HepG2 (cell line): Measurements from ENCODE around the gene PRKCE. TPM values are rescaled to one million over a fixed set of nuclear protein-coding genes. Genes with fewer than 3 reads are reported as not detected.

Experiments used
- ATAC-seq: fragments of 200-7000 bp; cut with Tn5 transposase; 3 replicates; pipeline ENCODE4 v1.9.1; 2020; ENCODE audit warnings: mild to moderate bottlenecking, moderate library complexity
- BruUV-seq: library from RNA; stranded (reverse); fragments of 400-500 nt; replicated peaks from 2 replicates; lab custom pipeline; 2021; lab: Mats Ljungman, UMichigan
- CTCF ChIA-PET: fragments of 300-600 bp; formaldehyde crosslinking; extraction: SDS; loops from one replicate; lab custom pipeline; 2021; ENCODE audit warnings: low total read pairs, inconsistent platforms, low intra/inter-chr PET ratio; lab: Yijun Ruan, JAX
- POLR2A ChIA-PET: fragments of 350-600 bp; sonication (Branson Sonifier 250); formaldehyde crosslinking; loops from one replicate; lab custom pipeline; 2020; ENCODE audit warnings: antibody characterized with exemption, inconsistent platforms; lab: Yijun Ruan, JAX
- DNase-seq: peaks from one replicate; pipeline ENCODE4 v3.0.0-alpha.2; 2015; ENCODE audit warnings: low spot score
- FAIRE-seq: peaks from 3 replicates; lab custom pipeline; 2011; peaks lifted over from hg19 to GRCh38; lab: Jason Lieb, UNC
- H2AFZ ChIP-seq: one replicate; pipeline ENCODE4 v1.6.1; 2011; ENCODE audit warnings: low read length, inconsistent platforms
- H3K27ac ChIP-seq: fragments of 300-600 bp; 3 replicates; pipeline ENCODE4 v1.8.0; 2011; ENCODE audit warnings: mixed run types, mild to moderate bottlenecking, mixed read lengths, low read length, inconsistent platforms; ENCODE audit not compliant: insufficient read depth; ENCODE audit errors: extremely low read length
- H3K27me3 ChIP-seq, 2 experiments: fragments of 200-600 bp in 1 of 2; 2 replicates in 1 of 2; 3 replicates in 1 of 2; pipeline versions ENCODE4 v1.6.0 to v1.8.0; 2011; ENCODE audit warnings: low read length in 2 of 2, mild to moderate bottlenecking in 2 of 2, moderate library complexity in 2 of 2, inconsistent platforms in 1 of 2; ENCODE audit not compliant: insufficient read depth in 2 of 2, control insufficient read depth in 1 of 2
- H3K36me3 ChIP-seq, 2 experiments: fragments of 200-600 bp in 1 of 2; replicated peaks in 1 of 2; 2 replicates in 1 of 2; 3 replicates in 1 of 2; pipeline versions ENCODE4 v1.5.1 to v1.8.0; 2011; ENCODE audit warnings: low read length in 2 of 2, inconsistent platforms in 1 of 2; ENCODE audit not compliant: insufficient read depth in 2 of 2, control insufficient read depth in 1 of 2
- H3K4me1 ChIP-seq: 2 replicates; pipeline ENCODE4 v1.5.1; 2012; ENCODE audit warnings: low read length, inconsistent platforms; ENCODE audit not compliant: insufficient read depth
- H3K4me2 ChIP-seq: 2 replicates; pipeline ENCODE4 v1.6.0; 2011; ENCODE audit warnings: low read depth, low read length, inconsistent platforms
- H3K4me3 ChIP-seq, 3 experiments: fragments of 200-600 bp in 1 of 3; sonication (generic), shearing (Covaris generic) in 1 of 3; replicated peaks in 1 of 3; 2 replicates each; pipeline ENCODE4 v1.5.1; 2011 to 2016; ENCODE audit warnings: low read length in 3 of 3, inconsistent platforms in 2 of 3, low read depth in 2 of 3, mild to moderate bottlenecking in 2 of 3, control low read depth in 1 of 3, mixed read lengths in 1 of 3; ENCODE audit not compliant: insufficient read depth in 1 of 3
- H3K79me2 ChIP-seq: one replicate; pipeline ENCODE4 v1.6.1; 2011; ENCODE audit warnings: low read length, inconsistent platforms; ENCODE audit not compliant: insufficient read depth
- H3K9ac ChIP-seq: 2 replicates; pipeline ENCODE4 v1.6.0; 2011; ENCODE audit warnings: mild to moderate bottlenecking, low read depth, low read length, inconsistent platforms; ENCODE audit not compliant: insufficient read depth
- H3K9me3 ChIP-seq: 2 replicates; pipeline ENCODE4 v1.5.1; 2012; ENCODE audit warnings: mild to moderate bottlenecking, low read length
- H4K20me1 ChIP-seq: 2 replicates; pipeline ENCODE4 v1.6.0; 2011; ENCODE audit warnings: inconsistent platforms, mild to moderate bottlenecking, low read length, moderate library complexity; ENCODE audit not compliant: insufficient read depth
- GLI4 ChIP-seq: sonication (generic); formaldehyde crosslinking; IDR thresholded peaks from 2 replicates; pipeline ENCODE4 v1.5.1; 2020; ENCODE audit warnings: missing genetic modification reagents, mild to moderate bottlenecking, moderate library complexity, borderline replicate concordance
- RELA ChIP-seq: sonication (generic); formaldehyde crosslinking; IDR thresholded peaks from 2 replicates; pipeline ENCODE4 v1.4.0; 2020; ENCODE audit warnings: missing genetic modification reagents
- SIN3B ChIP-seq: fragments of 150-350 bp; IDR thresholded peaks from 2 replicates; pipeline ENCODE4 v1.6.1; 2014; ENCODE audit warnings: low read length
- XBP1 ChIP-seq: sonication (generic); formaldehyde crosslinking; IDR thresholded peaks from 2 replicates; pipeline ENCODE4 v1.5.0; 2020; ENCODE audit warnings: missing genetic modification reagents
- ZNF264 ChIP-seq: sonication (generic); formaldehyde crosslinking; IDR thresholded peaks from 2 replicates; pipeline ENCODE4 v1.4.0; 2020; ENCODE audit warnings: missing genetic modification reagents
- ZNF280D ChIP-seq: sonication (generic); formaldehyde crosslinking; IDR thresholded peaks from 2 replicates; pipeline ENCODE4 v1.5.1; 2020; ENCODE audit warnings: mild to moderate bottlenecking, missing genetic modification reagents
- ZNF333 ChIP-seq: sonication (generic); formaldehyde crosslinking; IDR thresholded peaks from 2 replicates; pipeline ENCODE4 v1.4.0; 2020; ENCODE audit warnings: mild to moderate bottlenecking, missing genetic modification reagents, borderline replicate concordance
- ZNF567 ChIP-seq: sonication (generic); formaldehyde crosslinking; IDR thresholded peaks from 2 replicates; pipeline ENCODE4 v1.8.1; 2023; ENCODE audit warnings: mild to moderate bottlenecking, missing genetic modification reagents, borderline replicate concordance
- ZNF652 ChIP-seq: IDR thresholded peaks from 2 replicates; pipeline ENCODE4 v1.6.1; 2016; ENCODE audit warnings: low read depth, borderline replicate concordance
- ZSCAN30 ChIP-seq: sonication (generic); formaldehyde crosslinking; IDR thresholded peaks from 2 replicates; pipeline ENCODE4 v1.5.0; 2020; ENCODE audit warnings: mild to moderate bottlenecking, missing genetic modification reagents
- ZXDC ChIP-seq: sonication (generic); formaldehyde crosslinking; IDR thresholded peaks from 2 replicates; pipeline ENCODE4 v1.5.0; 2020; ENCODE audit warnings: mild to moderate bottlenecking, missing genetic modification reagents
- whole genome bisulfite sequencing: methylation state at CpG from one replicate; pipeline ENCODE4 v1.1.6; 2017; ENCODE audit warnings: low lambda C conversion rate; 5-methylcytosine and 5-hydroxymethylcytosine counted together
- in situ Hi-C: cut with HindIII; loops from 2 replicates; pipeline ENCODE4 v1.10.0; 2017; ENCODE audit warnings: low pct_unique_long_range_greater_than_20kb; ENCODE audit not compliant: extremely low pct_ligation_motif_present
- intact Hi-C: fragments of 100-400 bp; cut with micrococcal nuclease; formaldehyde crosslinking; loops from one replicate; pipeline ENCODE4 v1.10.0; 2022; ENCODE audit not compliant: unreplicated experiment
- polyA plus RNA-seq, 8 experiments: library from polyadenylated mRNA; depleted of rRNA in 3 of 8; stranded (reverse) in 7 of 8; unstranded in 1 of 8; fragments of >200 nt; fragmentation: Illumina TruSeq in 4 of 8; extraction: Trizol in 4 of 8; gene quantifications; 2 replicates each; pipeline versions ENCODE4 v1.2.1 to v1.2.3, GENCODE V29; 2011 to 2016; ENCODE audit warnings: low read depth in 4 of 8, missing spikeins in 1 of 8, mixed read lengths in 1 of 8; ENCODE audit not compliant: insufficient read depth in 1 of 8
- total RNA-seq, 5 experiments: library from RNA; depleted of rRNA; stranded (reverse); fragments of >200 nt; fragmentation: Illumina TruSeq; extraction: Trizol; gene quantifications; 2 replicates each; pipeline ENCODE4 v1.2.3, GENCODE V29; 2016; ENCODE audit warnings: low read depth in 1 of 5

Gene PRKCE
- total and polyA plus RNA-seq, 2 of the 13 experiments (the other 11 are each of a cell fraction or from before 2014, with no cell fraction given), result 1.0 to 3.9 TPM

- peaks cover 8% of the 10 kb centered on the region; the same call in 1 of the 2 replicates for H3K4me1 ChIP-seq
- intact Hi-C loops (no loop called here), in situ Hi-C loops (no loop called here)
- no TSS peak for BruUV-seq
- 49% methylated on average over 6 of the region's 6 CpGs for whole genome bisulfite sequencing
- TF ChIP-seq ZSCAN30 (CRISPR knock-in tag), result no peak
- no peak for TF ChIP-seq ZNF280D (CRISPR knock-in tag)
- TF ChIP-seq ZNF264 (CRISPR knock-in tag), result no peak
- TF ChIP-seq RELA, result no peak
- TF ChIP-seq XBP1, result no peak
- no peak for TF ChIP-seq SIN3B
- no peak for TF ChIP-seq ZNF333
- TF ChIP-seq ZNF567 (CRISPR knock-in tag), result no peak
- TF ChIP-seq GLI4 (CRISPR knock-in tag), result no peak
- no peak for TF ChIP-seq ZNF652
- TF ChIP-seq ZXDC (CRISPR knock-in tag), result no peak
- H3K27me3 ChIP-seq, result no peaks in the 10 kb centered on the region; a peak in 1 of 5 replicates
- no peak overlapping the region for H3K27ac ChIP-seq
- FAIRE-seq (no peak), DNase-seq (no peak), ATAC-seq (no peak)
- no peaks in the 10 kb centered on the region for H3K36me3 ChIP-seq
- H3K79me2 ChIP-seq, result no peaks in the 10 kb centered on the region
- H3K9me3 ChIP-seq, result no peaks in the 10 kb centered on the region
- CTCF ChIA-PET, result no interaction called here
- H3K4me2 ChIP-seq, result no peak overlapping the region
- H3K4me3 ChIP-seq, result no peak overlapping the region
- H2AFZ ChIP-seq, result no peak overlapping the region
- POLR2A ChIA-PET, result no interaction called here
- no peaks in the 10 kb centered on the region for H4K20me1 ChIP-seq
- H3K9ac ChIP-seq, result no peak overlapping the region
Measured at GRCh38 chr2:45684756-45685155, 33.3 kb downstream of the PRKCE start.
